Measurements from ENCODE around the gene SCN9A. TPM values are rescaled to one million over a fixed set of nuclear protein-coding genes. Genes with fewer than 3 reads are reported as not detected.

The SCN9A gene
- total and polyA plus RNA-seq, 2 of the 4 experiments (the other 2 are of a cell fraction): 40.1 to 135 TPM

- H3K23ac ChIP-seq (ENCODE audit: low read depth, low read length): no peak overlapping the region
- peak overlapping the region; percentile 78; the same call in 1 of the 2 replicates for H3K4ac ChIP-seq (ENCODE audit: low read depth, low read length)
- in situ Hi-C loops (cut with MboI; ENCODE audit: low sequenced_read_pairs) (no loop called here), dilution Hi-C loops (cut with HindIII; ENCODE audit: low sequenced_read_pairs, unreplicated experiment) (no loop called here), intact Hi-C loops (cut with micrococcal nuclease) (loop anchor here (5.0 kb wide), 1 partner anchor 575 kb away; no protein-coding TSS in a partner anchor)
- H2AK5ac ChIP-seq (ENCODE audit: low read depth, low read length): peak overlapping the region; percentile 51; the same call in 1 of the 2 replicates
- H3K4me2 ChIP-seq (ENCODE audit: low read depth, low read length): no peak overlapping the region
- BruUV-seq (replicated peaks): no TSS peak
- TF ChIP-seq MXI1 (IDR thresholded peaks at IDR 0.05; ENCODE audit: borderline replicate concordance, low read depth, low read length) (no peak), NFE2L2 (IDR thresholded peaks at IDR 0.05; ENCODE audit: low read depth, low read length) (peak; percentile 96), SMC3 (IDR thresholded peaks at IDR 0.05; ENCODE audit: low read depth, low read length) (no peak), MAFK (IDR thresholded peaks at IDR 0.05; ENCODE audit: low read depth, low read length) (peak; percentile 83)
- no peak overlapping the region for H2AFZ ChIP-seq (replicated peaks; ENCODE audit: low read length, poor library complexity)
- peak overlapping the region; percentile 67 for H2BK5ac ChIP-seq (ENCODE audit: low read depth, low read length, poor library complexity, severe bottlenecking)
- H2BK20ac ChIP-seq (ENCODE audit: low read depth, low read length): 0 out of 2 replicates have a peak overlapping the region, but pooled peaks have one; percentile 34
- CTCF ChIA-PET: no interaction called here
- H3K14ac ChIP-seq (replicated peaks; ENCODE audit: low read depth, low read length): no peak overlapping the region
- peak overlapping the region; percentile 66 for H4K5ac ChIP-seq (ENCODE audit: low read depth, low read length)
- peak overlapping the region in 1 of 2 experiments; percentile 15; a peak in 2 of 4 replicates for H4K8ac ChIP-seq (ENCODE audit: low read depth in 2 of 2, low read length in 2 of 2)
- no peaks in the 10 kb centered on the region for H3K9me3 ChIP-seq (ENCODE audit: control insufficient read depth, insufficient read depth, low read length)
- H3K56ac ChIP-seq (ENCODE audit: extremely low read depth, insufficient read depth, low read length): no peak overlapping the region
- ATAC-seq (ENCODE audit: low read depth): no peak
- peaks cover 6 to 25% of the 10 kb centered on the region in 2 experiments; a peak in 3 of 4 replicates for H3K79me1 ChIP-seq (ENCODE audit: low read depth in 1 of 2, low read length in 2 of 2)
- H3K36me3 ChIP-seq (ENCODE audit: control insufficient read depth, insufficient read depth, low read length): no peaks in the 10 kb centered on the region
- POLR2A ChIA-PET (ENCODE audit: unreplicated experiment): no interaction called here
- DNase-seq: no peak
- H3K4me3 ChIP-seq (ENCODE audit: insufficient read depth, low read depth, low read length): no peak overlapping the region
- no peaks in the 10 kb centered on the region for H3K27me3 ChIP-seq (ENCODE audit: control insufficient read depth, insufficient read depth, low read length)
- no peak overlapping the region for H3K27ac ChIP-seq (ENCODE audit: insufficient read depth, low read length)
- no peaks in the 10 kb centered on the region for H3K9me1 ChIP-seq (ENCODE audit: insufficient read depth, low read length)
- H3K4me1 ChIP-seq (ENCODE audit: control insufficient read depth, insufficient read depth, low read length): peaks cover 5% of the 10 kb centered on the region
- no peak overlapping the region for H4K91ac ChIP-seq (ENCODE audit: insufficient read depth, low read depth, low read length)
- peak overlapping the region; percentile 41 for H2BK120ac ChIP-seq (ENCODE audit: low read depth, low read length)
- WGBS, 2 experiments (ENCODE audit: extremely low coverage in 2 of 2, insufficient read length in 1 of 2): 100% methylated on average over 1 of the region's 7 CpGs; no CpG with 5 or more reads in 1 of the 2 experiments
- no peaks in the 10 kb centered on the region for H4K20me1 ChIP-seq (ENCODE audit: insufficient read depth, low read length)
- no peak overlapping the region for H2AK9ac ChIP-seq (replicated peaks; ENCODE audit: low read depth, low read length, poor library complexity)
- peak overlapping the region; percentile 98 for H3K18ac ChIP-seq (ENCODE audit: low read depth, low read length)
- no peak overlapping the region for H3K9ac ChIP-seq (ENCODE audit: low read depth, low read length)
- H2BK15ac ChIP-seq (ENCODE audit: low read depth, low read length): no peak overlapping the region; the same call in 2 of the 3 replicates
Observed at GRCh38 chr2:166357068-166357949, 18.4 kb downstream of the SCN9A start.
